Chondrocyte (in vitro differentiated cells): ENCODE results near the gene PDE4D. TPM values are rescaled to one million over a fixed set of nuclear protein-coding genes. Genes with fewer than 3 reads are reported as not detected.

Source experiments
- DNase-seq: peaks from one replicate; pipeline ENCODE4 v3.0.0; 2021; ENCODE audit warnings: mixed read lengths, low spot score
- H3K27ac Mint-ChIP-seq: one replicate; pipeline ENCODE4 v1.8.0; 2021; ENCODE audit warnings: mild to moderate bottlenecking, moderate library complexity, mixed read lengths; ENCODE audit not compliant: unreplicated experiment
- H3K27me3 Mint-ChIP-seq: 2 replicates; pipeline ENCODE4 v1.8.0; 2021; ENCODE audit warnings: low read depth, mixed read lengths
- H3K36me3 Mint-ChIP-seq: 2 replicates; pipeline ENCODE4 v1.8.0; 2021; ENCODE audit warnings: low read depth, mixed read lengths
- H3K4me1 Mint-ChIP-seq: 2 replicates; pipeline ENCODE4 v1.8.0; 2021; ENCODE audit warnings: low read depth, mild to moderate bottlenecking, mixed read lengths
- H3K4me3 Mint-ChIP-seq: one replicate; pipeline ENCODE4 v1.8.0; 2021; ENCODE audit warnings: mild to moderate bottlenecking, moderate library complexity, mixed read lengths; ENCODE audit not compliant: unreplicated experiment
- H3K9me3 Mint-ChIP-seq: 2 replicates; pipeline ENCODE4 v1.8.0; 2021; ENCODE audit warnings: low read depth, mixed read lengths
- CTCF ChIP-seq: fragments of 200-600 bp; sonication (generic); IDR thresholded peaks from 2 replicates; pipeline ENCODE4 v1.5.0; 2021; ENCODE audit warnings: antibody characterized with exemption, mild to moderate bottlenecking, moderate library complexity
- total RNA-seq: library from RNA; stranded (reverse); gene quantifications from 3 replicates; pipeline ENCODE4 v1.2.1, GENCODE V29; 2021

Gene PDE4D
- total RNA-seq, 1 donor from 2014 or later: 21.1 TPM

DNA sequence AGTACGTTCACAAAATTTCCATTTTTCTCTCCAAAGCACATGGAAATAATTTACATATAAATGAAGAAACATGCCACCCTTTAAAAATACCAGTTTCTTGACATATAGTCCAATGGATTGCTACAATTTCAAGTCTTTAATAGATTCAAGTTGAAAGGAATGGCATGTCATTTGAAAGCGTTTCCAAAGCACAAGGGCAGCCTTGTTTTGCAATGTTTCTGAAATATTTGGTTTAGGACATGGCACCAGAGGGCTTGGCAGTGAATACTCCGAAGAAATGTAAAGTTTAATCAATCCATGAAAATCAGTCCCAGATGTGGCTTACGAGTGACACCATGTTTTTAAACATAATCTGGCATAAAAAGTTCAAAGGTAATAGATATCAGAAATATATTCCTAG lies 333.7 kb downstream of the PDE4D start:
- Mint-ChIP-seq H3K27ac (no peak overlapping the region), H3K27me3 (no peaks in the 10 kb centered on the region), H3K9me3 (no peaks in the 10 kb centered on the region), H3K36me3 (no peaks in the 10 kb centered on the region), H3K4me3 (no peak overlapping the region), H3K4me1 (peaks cover 18% of the 10 kb centered on the region)
- DNase-seq: no peak
- no peak for TF ChIP-seq CTCF

GRCh38 chr5:59559323-59559722 lies 334.2 kb downstream of the PDE4D start:
- Mint-ChIP-seq H3K4me1 (peaks cover 18% of the 10 kb centered on the region), H3K9me3 (no peaks in the 10 kb centered on the region), H3K27ac (no peak overlapping the region), H3K36me3 (no peaks in the 10 kb centered on the region), H3K4me3 (no peak overlapping the region), H3K27me3 (no peaks in the 10 kb centered on the region)
- no peak for DNase-seq
- no peak for TF ChIP-seq CTCF

DNA sequence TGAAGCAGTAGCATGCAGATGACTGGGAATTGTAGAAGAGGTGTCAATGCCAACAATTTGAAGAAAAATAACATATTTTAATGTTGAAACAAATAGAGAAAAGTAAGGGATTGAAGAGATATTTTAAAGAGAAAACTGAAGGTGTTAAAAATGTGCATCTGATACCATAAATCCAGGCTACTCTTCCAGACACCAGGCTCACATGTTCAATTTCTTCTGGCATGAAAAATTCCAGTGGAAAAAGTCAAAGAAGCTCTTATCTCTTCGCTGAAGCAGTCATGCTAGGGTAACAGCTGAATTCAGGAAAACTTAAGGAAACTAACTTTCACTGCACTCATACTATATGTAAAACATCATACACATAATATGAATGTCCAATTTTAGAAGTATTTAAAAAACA lies 335.0 kb downstream of the PDE4D start:
- Mint-ChIP-seq H3K4me3 (no peak overlapping the region), H3K27ac (no peak overlapping the region), H3K36me3 (no peaks in the 10 kb centered on the region), H3K9me3 (no peaks in the 10 kb centered on the region), H3K4me1 (peaks cover 16% of the 10 kb centered on the region), H3K27me3 (no peaks in the 10 kb centered on the region)
- TF ChIP-seq CTCF: no peak
- DNase-seq: no peak

DNA sequence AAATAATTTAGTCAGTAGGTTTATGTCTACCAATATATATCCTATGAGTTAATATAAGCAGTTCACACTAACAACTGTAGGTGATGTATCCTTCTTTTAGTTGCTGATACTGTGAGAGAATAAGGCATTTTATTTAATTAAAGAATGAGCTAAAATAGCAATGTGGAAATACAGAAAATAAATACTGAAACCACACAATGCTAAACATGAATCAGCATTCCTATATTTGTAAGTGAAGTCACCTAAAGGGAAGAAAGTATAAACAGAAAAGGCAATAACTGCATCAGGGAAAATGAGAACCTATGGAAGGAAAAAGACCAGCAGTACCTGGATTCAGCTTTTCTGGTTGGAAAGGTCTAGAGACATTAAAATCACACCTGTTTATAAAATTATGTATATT lies 336.0 kb downstream of the PDE4D start:
- no peaks in the 10 kb centered on the region for H3K9me3 Mint-ChIP-seq
- no peak overlapping the region for H3K4me3 Mint-ChIP-seq
- H3K4me1 Mint-ChIP-seq: peaks cover 7% of the 10 kb centered on the region
- no peak for DNase-seq
- H3K27ac Mint-ChIP-seq: no peak overlapping the region
- no peaks in the 10 kb centered on the region for H3K36me3 Mint-ChIP-seq
- no peak for TF ChIP-seq CTCF
- H3K27me3 Mint-ChIP-seq: no peaks in the 10 kb centered on the region

GRCh38 chr5:59555596-59555995 lies 337.9 kb downstream of the PDE4D start:
- no peaks in the 10 kb centered on the region for H3K9me3 Mint-ChIP-seq
- H3K4me3 Mint-ChIP-seq: no peak overlapping the region
- TF ChIP-seq CTCF: no peak
- H3K27ac Mint-ChIP-seq: no peak overlapping the region
- no peaks in the 10 kb centered on the region for H3K27me3 Mint-ChIP-seq
- H3K36me3 Mint-ChIP-seq: no peaks in the 10 kb centered on the region
- no peaks in the 10 kb centered on the region for H3K4me1 Mint-ChIP-seq
- DNase-seq: no peak
